ENCODE data around the gene ZSWIM1. TPM values are rescaled to one million over a fixed set of nuclear protein-coding genes. Genes with fewer than 3 reads are reported as not detected.

The ZSWIM1 gene
- total and polyA plus RNA-seq, 2 donors (not counting 1 experiment from before 2014, with no cell fraction given) = 5.4 to 15.7 TPM

GRCh38 chr20:45892828-45893500, 11.9 kb downstream of the ZSWIM1 start:
- Mint-ChIP-seq H3K4me3 (peak overlapping the region; percentile 97), H3K4me1 (peaks cover 31% of the 10 kb centered on the region), H3K9me3 (ENCODE audit: insufficient read depth) (no peaks in the 10 kb centered on the region), H3K27me3 (no peaks in the 10 kb centered on the region), H3K27ac (peak overlapping the region; percentile 96)
- ChIA-PET POLR2A (interaction anchor here (0.6 to 5.3 kb wide), 3 partner anchors 41 to 74 kb away, joined by 3 to 41 read pairs (median 4); partner anchors contain the start of gene PCIF1), CTCF (interaction anchor here (0.9 to 3.2 kb wide), 3 partner anchors 12 to 77 kb away, joined by 3 to 9 read pairs (median 5); partner anchors contain the start of gene ZSWIM1)
- DNase-seq (no peak), ATAC-seq (ENCODE audit: low read depth) (no peak)
- Histone ChIP-seq H3K79me2 (ENCODE audit: control insufficient read depth, insufficient read depth, low read length) (peaks cover 7% of the 10 kb centered on the region), H3K27me3 (replicated peaks in 1 of 4; ENCODE audit: control extremely low read depth in 1 of 4, control insufficient read depth in 3 of 4, insufficient read depth in 4 of 4, low read length in 3 of 4) (no peaks in the 10 kb centered on the region), H3K9me3 (ENCODE audit: control extremely low read depth in 1 of 3, control insufficient read depth in 2 of 3, insufficient read depth in 1 of 3, low read length in 2 of 3) (no peaks in the 10 kb centered on the region), H3K27ac (ENCODE audit: low read length in 2 of 2) (peak overlapping the region in 1 of 2 donors; percentile 2), H2AFZ (ENCODE audit: insufficient read depth, low read depth, low read length, poor library complexity, severe bottlenecking) (no peak overlapping the region), H3K36me3 (replicated peaks in 1 of 2; ENCODE audit: control extremely low read depth in 1 of 2, control insufficient read depth in 1 of 2, extremely low read depth in 1 of 2, insufficient read depth in 2 of 2, low read length in 1 of 2) (peaks cover 0 to 19% of the 10 kb centered on the region in 2 experiments), H3K4me2 (replicated peaks; ENCODE audit: low read depth, low read length, poor library complexity, severe bottlenecking) (peak overlapping the region; percentile 99), H3K4me3 (ENCODE audit: control extremely low read depth in 1 of 5, extremely low read depth in 1 of 5, insufficient read depth in 1 of 5, low read depth in 2 of 5, low read length in 4 of 5) (no peak overlapping the region), H3K9ac (ENCODE audit: low read length) (no peak overlapping the region), H4K20me1 (ENCODE audit: control insufficient read depth, insufficient read depth, low read length, poor library complexity, severe bottlenecking) (no peaks in the 10 kb centered on the region), H3K4me1 (ENCODE audit: control insufficient read depth in 2 of 2, insufficient read depth in 2 of 2, low read length in 2 of 2) (peaks cover 24 to 29% of the 10 kb centered on the region in 2 donors)
- no peak for TF ChIP-seq EZH2 (IDR thresholded peaks at IDR 0.05; ENCODE audit: borderline replicate concordance, insufficient read depth, low read depth, low read length, poor library complexity, severe bottlenecking)
- TF ChIP-seq, protein P1, sequence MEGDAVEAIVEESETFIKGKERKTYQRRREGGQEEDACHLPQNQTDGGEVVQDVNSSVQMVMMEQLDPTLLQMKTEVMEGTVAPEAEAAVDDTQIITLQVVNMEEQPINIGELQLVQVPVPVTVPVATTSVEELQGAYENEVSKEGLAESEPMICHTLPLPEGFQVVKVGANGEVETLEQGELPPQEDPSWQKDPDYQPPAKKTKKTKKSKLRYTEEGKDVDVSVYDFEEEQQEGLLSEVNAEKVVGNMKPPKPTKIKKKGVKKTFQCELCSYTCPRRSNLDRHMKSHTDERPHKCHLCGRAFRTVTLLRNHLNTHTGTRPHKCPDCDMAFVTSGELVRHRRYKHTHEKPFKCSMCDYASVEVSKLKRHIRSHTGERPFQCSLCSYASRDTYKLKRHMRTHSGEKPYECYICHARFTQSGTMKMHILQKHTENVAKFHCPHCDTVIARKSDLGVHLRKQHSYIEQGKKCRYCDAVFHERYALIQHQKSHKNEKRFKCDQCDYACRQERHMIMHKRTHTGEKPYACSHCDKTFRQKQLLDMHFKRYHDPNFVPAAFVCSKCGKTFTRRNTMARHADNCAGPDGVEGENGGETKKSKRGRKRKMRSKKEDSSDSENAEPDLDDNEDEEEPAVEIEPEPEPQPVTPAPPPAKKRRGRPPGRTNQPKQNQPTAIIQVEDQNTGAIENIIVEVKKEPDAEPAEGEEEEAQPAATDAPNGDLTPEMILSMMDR (IDR thresholded peaks at IDR 0.05) = no peak
- intact Hi-C loops (cut with micrococcal nuclease) = no loop called here
- 17% methylated on average over 1 of the region's 4 CpGs for WGBS (ENCODE audit: insufficient coverage)

DNA sequence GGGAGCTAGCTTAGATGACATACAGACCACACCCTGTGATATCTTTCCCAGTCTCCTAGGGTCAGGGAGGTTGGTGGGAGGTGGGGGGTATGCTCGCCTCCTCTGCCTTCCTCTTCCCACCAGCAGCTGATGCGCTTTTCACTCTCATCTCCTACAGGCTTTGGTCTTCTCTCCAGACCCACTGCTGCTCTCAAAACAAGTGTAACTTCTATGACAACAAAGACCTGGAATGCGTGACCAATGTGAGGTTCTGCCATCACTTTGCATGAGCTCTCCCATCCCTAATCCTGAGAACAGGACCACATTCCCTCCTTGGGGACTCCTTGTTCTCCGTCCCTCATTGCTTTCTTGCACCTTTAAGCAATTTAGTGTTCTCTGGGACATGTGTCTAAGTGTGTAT, 12.8 kb downstream of the ZSWIM1 start:
- H3K27ac Mint-ChIP-seq = no peak overlapping the region
- no peak for ATAC-seq (ENCODE audit: low read depth)

More for the DNA sequence above, 12.8 kb downstream of the ZSWIM1 start:
- ChIA-PET POLR2A (interaction anchor here (0.7 to 5.3 kb wide), 2 partner anchors 40 to 73 kb away, joined by 4 to 41 read pairs; partner anchors contain the start of gene PCIF1), CTCF (interaction anchor here (0.9 kb wide), 1 partner anchor 13 kb away, joined by 3 read pairs; the partner anchor contains the start of gene ZSWIM1)
- Histone ChIP-seq H3K79me2 (ENCODE audit: control insufficient read depth, insufficient read depth, low read length) (peaks cover 7% of the 10 kb centered on the region), H2AFZ (ENCODE audit: insufficient read depth, low read depth, low read length, poor library complexity, severe bottlenecking) (no peak overlapping the region), H3K27me3 (replicated peaks in 1 of 4; ENCODE audit: control extremely low read depth in 1 of 4, control insufficient read depth in 3 of 4, insufficient read depth in 4 of 4, low read length in 3 of 4) (no peaks in the 10 kb centered on the region), H3K9ac (ENCODE audit: low read length) (no peak overlapping the region), H3K36me3 (replicated peaks in 1 of 2; ENCODE audit: control extremely low read depth in 1 of 2, control insufficient read depth in 1 of 2, extremely low read depth in 1 of 2, insufficient read depth in 2 of 2, low read length in 1 of 2) (peaks cover 0 to 26% of the 10 kb centered on the region in 2 experiments), H3K4me3 (ENCODE audit: control extremely low read depth in 1 of 5, extremely low read depth in 1 of 5, insufficient read depth in 1 of 5, low read depth in 2 of 5, low read length in 4 of 5) (no peak overlapping the region), H3K4me1 (ENCODE audit: control insufficient read depth in 2 of 2, insufficient read depth in 2 of 2, low read length in 2 of 2) (peaks cover 24 to 29% of the 10 kb centered on the region in 2 donors), H3K4me2 (replicated peaks; ENCODE audit: low read depth, low read length, poor library complexity, severe bottlenecking) (no peak overlapping the region), H4K20me1 (ENCODE audit: control insufficient read depth, insufficient read depth, low read length, poor library complexity, severe bottlenecking) (no peaks in the 10 kb centered on the region), H3K27ac (ENCODE audit: low read length in 2 of 2) (no peak overlapping the region), H3K9me3 (ENCODE audit: control extremely low read depth in 1 of 3, control insufficient read depth in 2 of 3, insufficient read depth in 1 of 3, low read length in 2 of 3) (no peaks in the 10 kb centered on the region)
- H3K27me3 Mint-ChIP-seq = no peaks in the 10 kb centered on the region
- DNase-seq = no peak
- intact Hi-C loops (cut with micrococcal nuclease) = no loop called here
- H3K9me3 Mint-ChIP-seq (ENCODE audit: insufficient read depth) = no peaks in the 10 kb centered on the region
- TF ChIP-seq EZH2 (IDR thresholded peaks at IDR 0.05; ENCODE audit: borderline replicate concordance, insufficient read depth, low read depth, low read length, poor library complexity, severe bottlenecking) = no peak
- TF ChIP-seq, protein P1 (IDR thresholded peaks at IDR 0.05) = no peak
- H3K4me1 Mint-ChIP-seq = peaks cover 31% of the 10 kb centered on the region
- peak overlapping the region; percentile 45 for H3K4me3 Mint-ChIP-seq
- WGBS (ENCODE audit: insufficient coverage) = 100% methylated on average over 2 of the region's 4 CpGs
